ENCODE data around the gene SREK1.
A peak's percentile ranks its signal among the peaks of the same experiment; 100 is the strongest.

SREK1 gene

DNA sequence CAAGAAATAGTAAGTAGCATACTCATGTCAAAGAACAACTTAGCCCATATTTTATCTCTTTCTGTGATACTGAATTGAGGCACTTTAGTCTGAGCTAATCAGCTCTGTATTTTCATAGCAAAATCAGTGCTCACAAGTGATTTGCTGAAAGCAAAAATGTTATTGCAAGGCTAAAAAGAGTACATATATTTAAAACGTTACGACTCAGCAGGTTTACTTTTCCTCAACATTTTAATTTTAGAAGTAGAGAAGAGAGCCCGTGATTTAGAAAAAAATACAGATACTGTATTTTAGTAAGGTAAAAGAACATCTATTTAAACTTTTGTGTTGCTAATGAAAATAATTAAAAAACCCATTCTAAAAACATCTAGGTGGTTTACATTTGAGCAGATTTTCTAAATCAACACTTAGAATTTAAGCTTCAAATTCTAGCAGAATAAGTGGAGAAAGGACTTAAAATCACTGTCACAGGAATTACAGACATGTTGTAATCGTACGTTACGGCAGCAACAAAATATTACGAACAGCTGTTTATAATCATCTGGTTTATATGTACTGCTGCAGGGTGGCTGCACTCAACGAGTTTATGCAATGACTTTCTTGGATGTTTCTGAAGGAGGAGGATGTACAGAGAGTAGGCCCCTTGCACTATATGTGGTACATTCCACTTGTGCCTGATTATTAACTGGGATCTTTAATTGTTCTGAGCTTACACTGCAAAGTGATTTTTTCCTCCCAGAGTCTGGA lies 20.1 kb downstream of the SREK1 start:
- DNase-seq = no peak

DNA sequence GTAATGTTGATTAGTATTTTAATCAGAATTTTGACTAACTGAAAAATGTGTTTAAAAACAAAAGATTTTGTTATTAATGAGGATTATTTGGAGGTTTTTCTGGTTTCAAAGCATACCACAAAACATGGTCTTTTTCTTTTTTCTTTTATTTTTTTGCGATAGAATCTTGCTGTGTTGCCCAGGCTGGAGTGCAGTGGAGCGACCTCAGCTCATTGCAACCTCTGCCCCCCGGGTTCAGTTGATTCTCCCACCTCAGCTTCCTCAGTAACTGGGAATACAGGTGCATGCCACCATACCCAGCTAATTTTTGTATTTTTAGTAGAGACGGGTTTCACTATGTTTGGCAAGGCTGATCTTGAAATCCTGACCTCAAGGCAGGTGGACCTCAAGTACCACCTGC lies 24.1 kb downstream of the SREK1 start:
- DNase-seq = no peak

DNA sequence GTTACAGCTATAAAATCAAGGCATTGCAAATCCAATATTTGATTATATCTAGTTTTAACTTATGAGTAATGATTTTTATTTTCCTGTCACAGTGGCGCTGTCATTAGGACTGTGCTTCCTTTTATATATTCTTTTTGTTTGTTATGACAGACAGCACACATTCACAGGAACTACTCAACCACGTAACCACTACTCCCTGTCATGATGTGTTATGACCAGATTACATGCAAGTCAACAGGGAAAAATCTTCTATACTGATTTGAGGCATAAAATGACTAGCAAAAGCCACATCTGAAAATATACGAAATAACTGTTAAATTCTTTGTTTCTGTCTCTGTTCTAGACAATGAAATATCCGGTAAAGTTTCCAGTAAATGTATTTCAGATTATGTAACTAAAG lies 25.4 kb downstream of the SREK1 start:
- DNase-seq = no peak

DNA sequence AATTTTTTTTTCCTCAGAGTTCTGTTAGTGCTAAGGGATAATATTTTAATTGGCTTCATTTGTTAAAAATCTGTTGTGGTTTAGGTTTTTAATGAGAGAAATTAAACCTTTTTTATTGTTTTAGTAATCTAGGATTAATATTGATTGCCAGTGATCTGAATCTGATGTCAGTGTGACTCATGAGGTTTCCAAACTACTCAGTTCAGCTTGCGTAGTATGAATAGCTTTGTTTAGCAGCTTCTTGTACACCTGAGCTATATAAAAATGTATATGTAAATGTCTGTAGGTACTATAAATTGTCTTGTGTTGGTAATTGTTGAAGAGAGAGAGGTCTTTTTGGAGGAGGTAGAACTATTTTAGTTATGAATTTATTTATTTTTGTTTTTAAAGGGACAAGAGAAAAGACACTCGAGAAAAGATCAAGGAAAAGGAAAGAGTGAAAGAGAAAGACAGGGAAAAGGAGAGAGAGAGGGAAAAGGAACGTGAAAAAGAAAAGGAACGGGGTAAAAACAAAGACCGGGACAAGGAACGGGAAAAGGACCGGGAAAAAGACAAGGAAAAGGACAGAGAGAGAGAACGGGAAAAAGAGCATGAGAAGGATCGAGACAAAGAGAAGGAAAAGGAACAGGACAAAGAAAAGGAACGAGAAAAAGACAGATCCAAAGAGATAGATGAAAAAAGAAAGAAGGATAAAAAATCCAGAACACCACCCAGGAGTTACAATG lies 26.3 kb downstream of the SREK1 start:
- DNase-seq = no peak

DNA sequence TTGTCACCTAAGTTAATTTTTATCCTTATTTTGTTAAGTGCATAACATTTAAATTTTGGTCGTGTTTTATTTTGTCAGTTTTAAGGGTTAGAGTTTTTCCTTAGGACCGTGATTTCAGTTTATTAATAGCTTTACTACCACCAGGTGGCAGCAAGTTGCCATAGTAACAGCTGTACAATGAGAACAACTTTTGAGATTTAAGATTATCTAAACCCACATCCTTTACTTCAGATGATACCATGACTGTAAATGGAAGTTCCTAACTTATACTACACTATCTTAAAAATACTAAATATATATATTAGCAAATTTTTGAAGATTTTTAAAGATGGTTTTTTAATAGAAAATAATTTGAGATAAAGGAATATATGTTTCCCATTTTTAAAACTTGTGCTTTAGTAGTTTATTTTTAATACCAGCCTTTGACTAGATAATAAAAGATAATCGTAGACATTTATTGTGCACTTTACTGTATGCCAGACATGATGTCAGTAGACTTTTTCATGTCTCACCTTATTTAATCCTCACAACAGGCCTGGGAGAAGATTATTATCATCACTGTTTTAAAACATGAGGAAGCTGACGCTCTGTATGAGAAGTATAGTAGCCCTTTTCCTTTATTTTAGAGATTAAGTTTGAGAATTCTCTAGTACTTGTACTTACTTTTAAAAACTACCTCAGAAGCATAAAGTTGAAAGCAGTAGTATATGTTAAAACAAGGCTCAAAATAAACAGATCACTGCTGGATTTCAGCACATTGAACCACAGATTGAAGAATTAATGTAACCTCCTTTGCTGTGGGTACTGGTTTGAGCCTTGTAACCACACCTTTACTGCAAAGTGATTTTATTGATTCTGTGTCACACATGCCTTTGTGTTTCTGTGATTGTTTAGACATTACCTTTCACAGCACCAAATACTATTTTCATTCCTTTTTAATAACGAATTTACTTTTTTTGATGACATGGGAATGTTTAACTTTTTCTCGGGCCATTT lies 27.5 kb downstream of the SREK1 start:
- DNase-seq = peak; percentile 21

DNA sequence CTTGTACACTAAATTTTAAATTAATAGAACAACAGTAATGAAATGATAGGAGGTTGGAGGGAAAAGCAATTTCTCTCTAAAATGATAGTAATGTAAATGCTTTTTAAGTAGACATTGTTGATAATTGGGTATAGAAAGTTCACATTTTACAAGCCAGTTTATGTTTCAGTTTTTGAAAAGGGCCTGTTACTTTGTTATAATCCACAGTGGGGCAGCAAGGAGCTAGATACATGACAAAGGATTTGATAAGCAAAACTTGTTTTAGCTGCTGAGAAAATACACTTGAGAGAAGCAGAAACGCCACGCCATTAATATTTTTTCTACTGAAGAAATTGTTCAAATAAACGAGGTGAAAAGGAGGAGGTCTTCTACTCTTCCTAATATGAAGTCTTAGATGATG lies 30.2 kb downstream of the SREK1 start:
- no peak for DNase-seq

DNA sequence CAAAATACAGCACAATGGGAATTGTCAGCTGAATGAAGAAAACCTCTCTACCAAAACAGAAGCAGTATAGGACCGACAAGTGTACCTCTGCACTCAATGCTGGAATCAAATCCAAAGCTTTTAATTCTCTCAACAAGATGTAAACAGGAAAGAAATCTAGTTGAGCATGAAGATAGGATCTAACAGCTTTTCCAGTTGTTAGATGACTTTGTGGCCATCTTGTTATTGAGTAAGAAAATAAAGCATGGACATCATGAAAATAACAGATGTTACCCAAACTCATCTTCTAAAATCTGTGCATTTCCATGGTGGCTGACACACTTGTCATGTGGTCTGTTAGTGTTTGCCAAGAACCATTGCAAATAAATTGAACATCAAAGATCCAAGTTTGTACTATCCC lies 34.7 kb downstream of the SREK1 start:
- DNase-seq = no peak

DNA sequence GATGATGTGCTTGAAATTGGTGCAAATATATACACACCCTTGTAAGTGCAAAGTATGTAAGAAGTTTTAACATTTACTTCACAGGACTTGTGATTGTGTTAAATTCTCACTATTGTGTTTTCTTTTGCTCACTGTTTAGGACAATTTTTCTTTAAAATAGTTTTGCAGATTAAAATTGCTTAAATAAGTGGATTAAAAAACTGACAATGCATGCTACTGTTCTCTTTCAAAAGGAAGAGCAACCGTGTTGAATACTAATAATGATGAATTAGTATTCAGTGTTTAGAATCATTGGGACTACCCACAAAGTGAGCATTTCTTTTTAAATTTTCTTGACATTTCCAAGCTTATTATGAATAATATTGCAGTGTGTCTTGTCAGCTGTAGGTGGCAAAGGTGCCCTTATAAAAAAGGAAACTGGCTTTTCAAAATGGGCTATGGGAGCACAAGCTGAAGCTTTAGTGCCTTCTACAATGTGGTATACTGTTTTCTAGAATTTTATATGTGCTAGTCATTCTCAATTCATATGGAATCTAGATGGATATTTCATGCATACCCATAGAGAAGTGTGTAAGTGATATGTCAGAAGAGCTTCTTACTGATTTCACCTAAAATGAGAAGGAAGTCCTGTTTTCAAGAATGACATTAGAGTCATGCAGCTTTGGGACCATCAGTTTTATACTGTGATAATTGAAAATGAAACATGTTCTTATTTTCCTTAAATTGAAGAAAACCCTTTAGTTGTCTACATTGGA lies 35.4 kb downstream of the SREK1 start:
- no peak for DNase-seq

DNA sequence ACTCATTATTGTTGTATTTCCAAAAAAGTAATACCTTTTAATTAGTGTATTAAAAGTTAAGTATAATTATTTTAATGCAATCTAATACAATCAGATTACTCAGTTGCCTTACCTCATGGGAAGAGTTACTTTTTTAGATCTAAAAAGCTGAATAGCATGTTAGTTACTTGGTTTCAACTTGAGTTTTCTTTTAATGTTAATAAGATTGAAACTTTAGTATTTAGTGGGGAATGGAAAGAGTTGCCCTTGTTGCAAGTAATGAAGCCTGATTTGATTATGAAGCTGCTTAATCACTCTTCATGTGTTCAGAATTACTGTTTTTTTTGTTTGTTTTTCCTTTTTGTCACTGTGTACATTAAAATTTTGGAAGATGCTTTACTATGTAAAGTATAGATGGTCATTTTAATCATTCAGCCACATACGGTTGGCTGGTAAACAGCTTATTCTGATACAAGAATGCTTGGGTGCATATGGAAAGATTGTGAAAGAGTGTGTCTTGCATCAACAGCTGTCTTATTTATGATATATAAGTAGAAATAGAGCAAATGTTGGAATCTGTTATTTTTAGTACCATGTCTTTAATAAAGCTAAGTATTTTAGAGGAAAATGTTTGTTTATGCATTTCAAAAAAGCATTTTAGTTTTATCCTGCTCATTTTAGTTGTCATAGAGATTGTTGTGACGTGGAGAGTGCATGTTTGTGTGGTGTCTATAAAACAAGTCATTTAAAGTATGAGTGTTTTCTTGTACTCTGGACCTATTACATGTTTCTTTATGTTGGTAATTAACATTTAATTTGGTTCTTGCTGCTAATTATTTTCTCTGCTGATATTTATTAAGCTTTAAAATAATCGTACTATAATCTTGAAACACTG lies 36.4 kb downstream of the SREK1 start:
- DNase-seq = no peak

DNA sequence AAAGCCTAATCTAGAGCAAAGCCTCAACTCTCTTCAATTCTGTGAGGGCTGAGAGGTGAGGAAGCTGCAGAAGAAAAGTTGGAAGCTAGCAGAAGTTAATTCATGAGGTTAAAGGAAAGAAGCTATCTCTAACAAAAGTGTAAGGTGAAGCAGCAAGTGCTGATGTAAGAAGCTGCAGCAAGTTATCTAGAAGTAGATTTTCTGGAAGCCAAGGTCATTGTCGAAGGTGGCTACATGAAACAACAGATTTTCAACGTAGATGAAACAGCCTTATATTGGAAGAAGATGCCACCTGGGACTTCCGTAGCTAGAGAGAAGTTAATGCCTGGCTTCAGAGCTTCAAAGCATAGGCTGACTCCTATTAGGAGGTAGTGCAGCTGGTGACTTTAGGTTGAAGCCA lies 42.0 kb downstream of the SREK1 start:
- DNase-seq = no peak

DNA sequence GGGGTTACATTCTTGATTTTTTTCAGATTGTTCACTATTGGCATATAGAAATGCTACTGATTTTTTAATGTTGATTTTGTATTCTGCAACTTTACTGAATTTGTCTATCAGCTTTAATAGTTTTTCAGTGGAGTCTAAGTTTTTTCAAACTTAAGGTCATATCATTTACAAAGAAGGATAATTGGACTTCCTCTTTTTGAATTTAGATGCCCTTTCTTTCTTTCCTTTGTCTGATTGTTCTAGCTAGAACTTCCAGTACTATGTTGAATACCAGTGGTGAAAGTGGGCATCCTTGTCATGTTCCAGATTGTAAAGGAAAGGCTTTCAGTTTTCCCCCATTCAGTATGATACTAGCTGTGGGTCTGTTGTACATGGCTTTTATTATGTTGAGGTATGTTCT lies 49.3 kb downstream of the SREK1 start:
- DNase-seq = no peak

DNA sequence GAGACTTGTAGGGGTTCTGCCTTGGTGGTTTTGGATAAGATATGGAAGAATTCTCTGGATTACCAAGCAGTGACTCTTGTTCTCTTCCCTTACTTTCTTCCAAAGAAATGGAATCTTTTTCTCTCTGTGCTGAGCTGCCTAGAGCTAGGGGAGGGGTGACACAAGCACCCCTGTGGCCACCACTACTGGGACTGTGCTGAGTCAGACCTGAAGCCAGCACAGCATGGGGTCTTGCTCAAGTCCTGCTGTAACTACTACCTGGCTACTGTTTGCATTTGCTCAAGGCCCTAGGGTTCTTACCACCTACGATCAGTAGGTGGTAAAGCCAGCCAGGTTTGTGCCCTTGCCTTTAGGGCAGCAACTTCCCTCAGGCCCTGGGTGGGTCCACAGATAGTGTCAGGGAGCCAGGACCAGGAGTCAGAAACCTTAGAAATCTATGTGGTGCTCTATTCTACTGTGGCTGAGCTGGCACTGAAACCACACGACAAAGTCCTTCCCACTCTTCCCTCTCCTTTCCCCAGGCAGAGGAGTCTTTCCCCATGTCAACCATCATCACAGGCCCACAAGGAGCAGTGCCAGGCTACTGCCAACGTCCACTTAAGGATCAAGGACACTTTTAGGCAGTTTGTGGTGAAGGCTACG lies 53.8 kb downstream of the SREK1 start:
- DNase-seq = no peak

DNA sequence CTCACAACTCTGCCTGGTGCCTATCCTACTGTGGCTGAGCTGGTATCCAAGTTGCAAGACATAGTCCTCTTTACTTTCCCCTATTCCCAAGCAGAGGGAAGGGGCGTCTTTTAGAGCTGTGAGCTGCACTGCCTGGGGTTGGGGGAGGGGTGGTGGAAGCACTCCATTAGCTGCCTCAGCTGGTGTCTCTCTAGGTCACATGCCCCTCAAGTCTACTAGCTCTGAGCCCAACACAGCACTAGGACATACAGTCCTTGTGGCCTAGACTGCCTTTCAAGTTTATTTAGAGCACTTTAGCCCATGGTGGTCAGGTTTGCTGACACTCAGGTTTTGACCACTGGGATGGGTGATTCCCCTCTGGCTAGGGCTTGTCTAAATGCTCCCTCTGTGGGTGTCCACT lies 54.7 kb downstream of the SREK1 start:
- DNase-seq = no peak

DNA sequence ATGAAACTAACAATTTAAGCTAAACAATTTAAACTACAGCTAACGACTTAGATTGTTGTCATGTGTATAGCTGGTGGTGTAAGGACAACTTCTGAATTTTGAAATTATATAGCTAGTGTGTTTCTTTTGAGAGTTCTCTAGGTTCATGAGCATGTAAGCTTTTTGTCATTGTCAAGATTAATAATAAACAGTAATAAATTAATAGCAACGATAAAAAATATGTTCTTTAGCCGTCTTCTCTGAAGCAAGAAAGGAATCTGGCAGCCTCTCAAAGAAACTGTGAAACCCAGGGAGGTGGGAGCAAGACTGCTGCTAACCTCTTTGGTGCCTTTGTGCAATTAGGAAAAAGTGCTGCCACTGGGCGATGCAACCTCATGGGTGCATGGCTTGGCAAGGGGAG lies 59.4 kb downstream of the SREK1 start:
- DNase-seq = no peak

DNA sequence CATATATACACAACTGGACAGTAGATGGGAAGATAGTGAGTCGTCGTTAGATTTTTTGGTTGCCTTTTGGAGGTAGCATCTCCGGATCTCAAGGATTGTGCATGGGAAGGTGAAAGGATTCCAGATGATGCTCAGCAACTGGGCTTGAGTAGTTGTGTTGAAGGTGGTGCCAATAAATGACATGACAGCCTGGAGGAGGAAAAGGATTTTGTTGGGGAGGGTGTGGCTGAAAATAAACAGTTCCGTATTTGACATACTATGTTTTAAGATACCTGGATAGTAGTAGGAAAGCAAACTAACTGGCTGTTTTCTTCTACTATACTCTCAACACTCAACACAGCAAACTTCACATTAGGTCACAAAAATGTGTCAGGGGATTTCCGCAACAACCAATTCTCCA lies 62.4 kb downstream of the SREK1 start:
- DNase-seq = no peak

DNA sequence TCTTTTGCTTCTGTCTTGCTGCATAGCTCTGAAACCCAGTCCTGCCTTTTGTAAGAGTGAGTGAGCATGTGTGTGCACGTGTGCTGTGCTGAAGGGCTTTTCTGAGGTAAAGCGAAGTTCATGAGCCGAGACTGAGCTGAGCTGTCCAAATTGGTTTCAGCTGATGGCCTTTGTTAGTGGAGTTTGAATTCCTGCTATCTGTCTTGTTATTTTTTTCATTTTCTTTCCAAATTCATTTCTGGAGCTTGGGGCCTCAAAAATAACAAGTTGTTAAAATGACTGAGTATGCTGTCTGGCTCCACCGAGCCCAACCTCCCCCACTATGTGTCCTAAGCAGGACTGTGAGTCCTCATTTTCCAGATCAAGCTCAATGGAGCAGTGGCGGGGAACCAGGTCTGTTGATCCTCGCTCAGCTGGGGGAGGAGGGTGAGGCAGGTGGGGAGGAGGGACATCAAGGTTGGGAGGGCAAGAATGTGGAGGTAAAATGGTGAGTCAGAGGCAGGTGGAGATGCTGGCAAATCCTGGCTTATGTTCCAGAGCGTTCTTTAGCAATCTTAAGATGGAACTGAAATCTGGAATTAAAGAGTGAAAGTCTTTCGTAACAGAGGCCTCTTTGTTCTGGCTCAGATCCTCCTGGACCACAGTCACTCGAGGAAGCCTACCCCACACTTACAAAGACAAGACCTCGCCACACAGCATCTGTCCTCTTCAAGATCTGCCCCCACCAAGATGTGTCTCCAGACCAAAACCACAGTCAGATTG lies 63.9 kb downstream of the SREK1 start:
- no peak for DNase-seq

DNA sequence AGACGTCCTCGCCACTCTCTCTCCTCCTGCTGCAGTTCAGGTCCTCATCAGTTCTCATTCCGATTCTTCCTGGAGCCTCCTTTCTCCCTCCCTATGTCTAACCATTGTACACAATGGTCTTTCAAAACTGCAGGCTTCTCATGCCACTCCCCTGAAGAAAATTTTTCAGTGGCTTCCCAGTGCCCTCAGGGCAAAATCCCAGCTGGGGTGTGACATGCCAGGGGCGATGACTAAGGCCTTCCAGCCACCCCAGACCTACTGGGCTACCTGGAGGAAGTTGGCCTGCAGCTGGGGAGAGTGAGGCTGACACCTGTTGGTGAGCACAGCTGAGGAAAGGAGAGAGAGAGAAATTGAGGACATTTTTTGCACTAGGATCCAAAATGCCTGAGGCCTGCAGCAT lies 65.2 kb downstream of the SREK1 start:
- no peak for DNase-seq

DNA sequence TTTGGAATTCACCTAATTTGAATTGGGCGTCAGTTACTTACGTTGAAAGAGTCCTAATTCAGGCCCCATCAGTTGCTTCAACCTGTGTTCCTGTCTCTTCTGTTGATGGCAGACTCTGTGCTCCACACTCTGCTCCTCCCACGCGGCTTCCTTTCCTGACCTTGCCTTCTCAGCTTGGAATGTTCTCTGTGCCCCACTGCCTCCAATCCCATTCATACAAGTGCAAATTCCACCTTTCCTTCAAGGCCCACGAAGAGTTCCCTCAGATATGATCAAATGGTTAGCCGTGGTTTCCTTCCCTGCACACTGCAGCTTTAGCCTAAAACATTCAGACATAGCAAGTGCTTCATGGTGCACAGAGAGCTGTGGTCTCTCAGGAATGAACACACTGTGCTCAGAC lies 65.7 kb downstream of the SREK1 start:
- DNase-seq = no peak

DNA sequence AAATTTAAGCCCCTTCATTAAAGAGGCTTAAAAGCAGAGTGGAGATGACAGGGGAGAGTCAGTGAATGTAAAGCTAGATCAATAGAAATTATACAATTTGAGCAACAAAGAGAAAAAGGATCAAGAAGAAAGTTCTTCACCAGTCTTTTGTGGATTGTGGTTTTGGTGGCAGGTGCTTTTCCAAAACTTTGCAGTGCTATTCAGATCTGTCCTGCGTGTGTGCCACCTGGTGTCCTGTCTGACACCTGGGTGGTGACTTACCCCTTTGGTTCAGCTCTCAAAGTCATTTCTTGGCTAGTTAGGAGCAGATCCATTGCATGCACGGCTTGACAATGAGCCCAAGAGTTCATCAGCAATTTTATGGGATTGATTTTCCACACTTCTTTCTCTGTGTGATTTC lies 69.4 kb downstream of the SREK1 start:
- no peak for DNase-seq

DNA sequence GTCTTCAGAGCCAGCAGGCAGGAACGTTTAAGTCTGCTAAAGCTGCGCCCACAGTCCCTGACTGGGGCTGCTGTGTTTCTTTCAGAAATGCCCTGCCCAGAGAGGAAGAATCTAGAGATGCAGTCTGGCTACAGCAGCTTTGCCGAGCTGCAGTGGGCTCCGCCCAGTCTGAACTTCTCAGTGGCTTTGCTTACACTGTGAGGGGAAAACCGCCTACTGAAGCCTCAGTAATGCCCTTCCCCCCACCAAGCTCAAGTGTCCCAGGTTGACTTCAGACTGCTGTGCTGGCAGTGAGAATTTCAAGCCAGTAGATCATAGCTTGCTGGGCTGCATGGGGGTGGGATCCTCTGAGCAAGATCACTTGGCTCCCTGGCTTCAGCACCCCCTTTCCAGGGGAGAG lies 78.4 kb downstream of the SREK1 start:
- DNase-seq = no peak
